22Rv1 (cell line): ENCODE measurements around the gene SUPT3H.

ENCODE experiments used
- CTCF ChIP-seq: fragments of 450-650 bp; IDR thresholded peaks from 2 replicates; pipeline ENCODE4 v1.5.1; 2017; ENCODE audit warnings: mild to moderate bottlenecking
- ZFX ChIP-seq: fragments of 450-650 bp; IDR thresholded peaks from 2 replicates; pipeline ENCODE4 v1.6.1; 2017; ENCODE audit warnings: antibody characterized with exemption, borderline replicate concordance

- TF ChIP-seq CTCF (no peak), ZFX (no peak)
These were observed 16.9 kb upstream of the SUPT3H start for GRCh38 chr6:45394586-45395095.
